ENCODE results near the gene KCNK17. TPM values are rescaled to one million over a fixed set of nuclear protein-coding genes. Genes with fewer than 3 reads are reported as not detected.
A peak's percentile ranks its signal among the peaks of the same experiment; 100 is the strongest.

The KCNK17 gene
- total RNA-seq, 2 experiments from 2014 or later = not detected

DNA sequence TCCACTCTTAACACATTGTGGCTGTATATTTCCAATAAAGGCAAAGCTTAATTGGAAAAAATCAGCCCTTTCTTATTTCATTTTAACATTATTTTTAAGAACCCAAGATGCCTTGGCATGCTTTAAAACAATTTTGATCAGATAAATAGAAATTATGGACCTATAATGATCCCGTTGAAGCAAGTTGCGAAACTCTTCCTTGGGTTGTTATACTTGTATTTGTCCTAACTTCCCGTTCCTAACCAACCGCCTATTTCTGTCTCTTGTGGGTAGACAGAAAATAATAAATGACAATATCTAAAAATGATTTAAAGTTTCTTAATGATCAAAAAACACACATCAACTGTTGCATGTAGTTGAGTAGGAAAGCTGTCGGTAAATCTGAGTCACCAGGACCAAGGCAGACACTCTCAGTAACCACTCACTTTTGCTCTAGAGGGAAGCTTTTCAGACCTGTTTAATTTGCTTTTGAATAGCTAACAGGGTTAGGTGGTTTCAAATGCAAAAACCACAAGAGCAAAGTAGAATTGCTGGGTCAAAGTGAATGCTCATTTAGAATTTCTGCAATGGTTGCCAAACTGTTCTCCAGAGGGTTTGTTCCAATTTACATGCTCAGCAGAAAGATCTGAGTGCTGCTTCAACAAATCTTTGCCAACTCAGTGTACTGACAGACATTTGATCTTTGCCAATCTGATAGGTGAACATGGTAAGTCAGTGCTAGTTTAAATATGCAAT is 50.7 kb downstream of the KCNK17 start:
- Mint-ChIP-seq H3K4me1 (peaks cover 7% of the 10 kb centered on the region), H3K4me3 (no peak overlapping the region), H3K36me3 (no peaks in the 10 kb centered on the region), H3K27ac (no peak overlapping the region), H3K9me3 (no peaks in the 10 kb centered on the region), H3K27me3 (peaks cover 8% of the 10 kb centered on the region)
- peak; percentile 36 for ATAC-seq (ENCODE audit: low read depth)
- POLR2A ChIA-PET = no interaction called here
- DNase-seq = no peak

DNA sequence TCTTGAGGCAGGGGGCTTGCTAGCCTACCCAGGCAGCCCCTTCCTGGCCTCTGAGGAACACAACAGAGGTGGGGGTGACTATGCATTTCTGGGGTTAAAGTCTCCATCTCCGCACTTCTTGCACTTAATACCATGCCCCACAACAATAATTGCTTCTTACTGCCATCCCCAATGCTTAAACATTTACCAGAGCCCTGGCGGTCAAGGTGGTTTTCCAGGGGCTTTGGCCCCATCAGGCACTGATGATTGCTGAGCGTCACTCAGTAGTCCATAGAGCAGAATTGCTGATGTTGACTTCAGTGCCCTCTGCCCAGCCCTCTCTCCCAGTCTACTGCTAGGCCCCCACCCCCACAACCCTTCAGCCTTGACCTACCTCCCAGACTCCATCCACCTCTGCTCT is 52.5 kb downstream of the KCNK17 start:
- Mint-ChIP-seq H3K27ac (no peak overlapping the region), H3K4me1 (peaks cover 4% of the 10 kb centered on the region), H3K4me3 (no peak overlapping the region), H3K9me3 (no peaks in the 10 kb centered on the region), H3K27me3 (peaks cover 8% of the 10 kb centered on the region), H3K36me3 (no peaks in the 10 kb centered on the region)
- POLR2A ChIA-PET = no interaction called here
- no peak for DNase-seq
- no peak for ATAC-seq (ENCODE audit: low read depth)

- Mint-ChIP-seq H3K9me3 (no peaks in the 10 kb centered on the region), H3K27ac (no peak overlapping the region), H3K27me3 (peaks cover 8% of the 10 kb centered on the region), H3K36me3 (no peaks in the 10 kb centered on the region), H3K4me3 (no peak overlapping the region), H3K4me1 (peaks cover 8% of the 10 kb centered on the region)
- DNase-seq = no peak
- POLR2A ChIA-PET = no interaction called here
- no peak for ATAC-seq (ENCODE audit: low read depth)
These were observed 53.3 kb downstream of the KCNK17 start for GRCh38 chr6:39260953-39261352.

DNA sequence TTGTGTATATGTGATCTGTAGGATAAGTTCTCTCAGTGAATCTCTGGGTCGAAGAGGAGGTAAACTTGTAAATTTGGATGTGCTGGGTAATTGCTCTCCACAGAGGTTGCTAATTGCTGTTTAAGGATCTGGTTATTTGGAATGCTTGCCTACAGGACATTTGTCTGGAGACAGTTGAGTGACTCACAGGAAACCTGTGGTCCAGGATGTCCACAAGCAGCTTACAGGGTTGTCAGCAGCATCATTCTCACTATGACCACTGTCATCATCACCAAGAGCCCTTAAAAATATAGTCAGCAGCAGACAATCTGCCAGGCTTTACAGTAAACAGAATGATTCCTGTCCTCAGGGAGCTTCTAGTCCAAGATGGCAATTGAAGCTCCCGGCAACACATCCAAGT is 53.8 kb downstream of the KCNK17 start:
- Mint-ChIP-seq H3K27me3 (peaks cover 8% of the 10 kb centered on the region), H3K9me3 (no peaks in the 10 kb centered on the region), H3K36me3 (no peaks in the 10 kb centered on the region), H3K4me1 (peaks cover 8% of the 10 kb centered on the region), H3K4me3 (no peak overlapping the region), H3K27ac (no peak overlapping the region)
- POLR2A ChIA-PET = no interaction called here
- no peak for DNase-seq
- ATAC-seq (ENCODE audit: low read depth) = no peak

- Mint-ChIP-seq H3K9me3 (peaks cover 1% of the 10 kb centered on the region), H3K27ac (no peak overlapping the region), H3K4me3 (no peak overlapping the region), H3K27me3 (peaks cover 11% of the 10 kb centered on the region), H3K4me1 (peaks cover 4% of the 10 kb centered on the region), H3K36me3 (no peaks in the 10 kb centered on the region)
- DNase-seq (no peak), ATAC-seq (ENCODE audit: low read depth) (peak; percentile 45)
- POLR2A ChIA-PET = no interaction called here
These were observed 57.8 kb downstream of the KCNK17 start for GRCh38 chr6:39256294-39256940.

GRCh38 chr6:39254999-39255535 is 59.2 kb downstream of the KCNK17 start:
- DNase-seq (no peak), ATAC-seq (ENCODE audit: low read depth) (no peak)
- POLR2A ChIA-PET = no interaction called here
- no peak overlapping the region for H3K4me3 Mint-ChIP-seq
- no peaks in the 10 kb centered on the region for H3K36me3 Mint-ChIP-seq
- no peak overlapping the region for H3K27ac Mint-ChIP-seq
- H3K9me3 Mint-ChIP-seq = peaks cover 1% of the 10 kb centered on the region
- H3K27me3 Mint-ChIP-seq = peaks cover 12% of the 10 kb centered on the region
- H3K4me1 Mint-ChIP-seq = peaks cover 4% of the 10 kb centered on the region

- Mint-ChIP-seq H3K4me1 (peaks cover 10% of the 10 kb centered on the region), H3K36me3 (no peaks in the 10 kb centered on the region), H3K27ac (no peak overlapping the region), H3K27me3 (peaks cover 8% of the 10 kb centered on the region), H3K4me3 (no peak overlapping the region), H3K9me3 (peaks cover 1% of the 10 kb centered on the region)
- POLR2A ChIA-PET = no interaction called here
- no peak for DNase-seq
- no peak for ATAC-seq (ENCODE audit: low read depth)
These were observed 62.8 kb downstream of the KCNK17 start for GRCh38 chr6:39251406-39251805.

DNA sequence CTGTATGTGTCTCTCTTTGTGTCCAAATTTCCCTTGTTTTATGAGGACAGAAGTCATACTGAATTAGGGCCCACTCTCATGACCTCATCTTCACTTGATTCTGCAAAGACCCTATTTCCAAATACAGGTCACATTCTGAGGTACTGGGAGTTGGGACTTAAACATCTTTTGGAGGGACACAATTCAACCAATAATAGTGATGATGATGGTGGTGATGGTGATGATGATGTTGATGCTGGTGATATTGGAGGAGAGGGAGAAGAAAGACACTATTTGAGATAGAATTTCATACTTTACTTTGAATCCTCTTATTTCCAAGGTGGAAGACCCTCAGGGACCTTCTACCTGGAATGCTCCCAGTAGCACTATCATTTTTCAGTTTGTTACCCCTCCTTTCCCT is 63.7 kb downstream of the KCNK17 start:
- H3K4me1 Mint-ChIP-seq = peaks cover 7% of the 10 kb centered on the region
- no peak overlapping the region for H3K4me3 Mint-ChIP-seq
- POLR2A ChIA-PET = no interaction called here
- peaks cover 8% of the 10 kb centered on the region for H3K27me3 Mint-ChIP-seq
- DNase-seq (no peak), ATAC-seq (ENCODE audit: low read depth) (no peak)
- H3K36me3 Mint-ChIP-seq = no peaks in the 10 kb centered on the region
- H3K27ac Mint-ChIP-seq = no peak overlapping the region
- peaks cover 1% of the 10 kb centered on the region for H3K9me3 Mint-ChIP-seq

DNA sequence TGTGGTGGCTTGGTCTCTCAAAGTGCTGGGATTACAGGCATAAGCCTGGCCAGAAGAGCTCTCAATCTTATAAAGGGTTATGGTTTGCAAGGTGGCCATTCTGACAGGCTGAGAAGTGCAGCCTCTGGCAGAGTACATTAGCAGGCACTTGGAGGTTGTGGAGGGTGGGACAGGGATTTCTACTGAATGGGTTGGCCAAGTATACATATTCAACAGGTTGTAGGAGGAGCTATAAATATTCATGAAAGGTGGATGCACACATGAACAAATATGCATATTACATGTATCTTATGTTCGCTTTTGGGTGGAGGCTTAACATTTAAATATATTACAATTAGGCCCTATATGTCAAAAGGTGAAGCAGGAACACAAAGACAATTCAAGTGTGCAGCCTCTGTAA is 64.9 kb downstream of the KCNK17 start:
- Mint-ChIP-seq H3K27me3 (peaks cover 6% of the 10 kb centered on the region), H3K36me3 (no peaks in the 10 kb centered on the region), H3K4me3 (no peak overlapping the region), H3K4me1 (peaks cover 7% of the 10 kb centered on the region), H3K27ac (no peak overlapping the region), H3K9me3 (peaks cover 1% of the 10 kb centered on the region)
- POLR2A ChIA-PET = no interaction called here
- ATAC-seq (ENCODE audit: low read depth) (no peak), DNase-seq (no peak)

Other genes starting within 250 kb of the KCNK17 start
- gene SAYSD1, start 199.2 kb downstream of the KCNK17 start, total RNA-seq = 10 to 100 TPM; 13.4 to 14.2 TPM
- 1 to 10 TPM; 7.8 to 8.5 TPM for gene KCNK5, start 84.9 kb downstream of the KCNK17 start, total RNA-seq
- not detected for gene KCNK16, start 8.3 kb upstream of the KCNK17 start, total RNA-seq